HEK293T (cell line): ENCODE data around the gene FCRL6.

ENCODE experiments used
- BHLHE40 ChIP-seq: fragments of 450-650 bp; IDR thresholded peaks from 2 replicates; pipeline ENCODE4 v1.6.1; 2016; ENCODE audit warnings: mild to moderate bottlenecking, moderate library complexity, borderline replicate concordance
- CTBP1 ChIP-seq: fragments of 450-650 bp; IDR thresholded peaks from 2 replicates; pipeline ENCODE4 v1.6.1; 2016; ENCODE audit warnings: borderline replicate concordance
- ELF4 ChIP-seq: fragments of 450-650 bp; IDR thresholded peaks from 2 replicates; pipeline ENCODE4 v1.6.1; 2017; ENCODE audit warnings: antibody characterized with exemption
- FOXA1 ChIP-seq: fragments of 450-650 bp; IDR thresholded peaks from 2 replicates; pipeline ENCODE4 v1.6.1; 2016; ENCODE audit warnings: mild to moderate bottlenecking
- FOXM1 ChIP-seq: fragments of 450-650 bp; IDR thresholded peaks from 2 replicates; pipeline ENCODE4 v1.6.1; 2017; ENCODE audit warnings: mild to moderate bottlenecking, borderline replicate concordance
- HDGF ChIP-seq: fragments of 450-650 bp; IDR thresholded peaks from 2 replicates; pipeline ENCODE4 v1.6.1; 2017; ENCODE audit warnings: antibody characterized with exemption, borderline replicate concordance
- NFRKB ChIP-seq: fragments of 450-650 bp; IDR thresholded peaks from 2 replicates; pipeline ENCODE4 v1.6.1; 2016; ENCODE audit warnings: mild to moderate bottlenecking, moderate library complexity
- PKNOX1 ChIP-seq: fragments of 450-650 bp; IDR thresholded peaks from 2 replicates; pipeline ENCODE4 v1.6.1; 2016
- SUZ12 ChIP-seq: fragments of 450-650 bp; IDR thresholded peaks from 2 replicates; pipeline ENCODE4 v1.6.1; 2016; ENCODE audit warnings: mild to moderate bottlenecking
- ZNF384 ChIP-seq: fragments of 450-650 bp; IDR thresholded peaks from 2 replicates; pipeline ENCODE4 v1.6.1; 2016

DNA sequence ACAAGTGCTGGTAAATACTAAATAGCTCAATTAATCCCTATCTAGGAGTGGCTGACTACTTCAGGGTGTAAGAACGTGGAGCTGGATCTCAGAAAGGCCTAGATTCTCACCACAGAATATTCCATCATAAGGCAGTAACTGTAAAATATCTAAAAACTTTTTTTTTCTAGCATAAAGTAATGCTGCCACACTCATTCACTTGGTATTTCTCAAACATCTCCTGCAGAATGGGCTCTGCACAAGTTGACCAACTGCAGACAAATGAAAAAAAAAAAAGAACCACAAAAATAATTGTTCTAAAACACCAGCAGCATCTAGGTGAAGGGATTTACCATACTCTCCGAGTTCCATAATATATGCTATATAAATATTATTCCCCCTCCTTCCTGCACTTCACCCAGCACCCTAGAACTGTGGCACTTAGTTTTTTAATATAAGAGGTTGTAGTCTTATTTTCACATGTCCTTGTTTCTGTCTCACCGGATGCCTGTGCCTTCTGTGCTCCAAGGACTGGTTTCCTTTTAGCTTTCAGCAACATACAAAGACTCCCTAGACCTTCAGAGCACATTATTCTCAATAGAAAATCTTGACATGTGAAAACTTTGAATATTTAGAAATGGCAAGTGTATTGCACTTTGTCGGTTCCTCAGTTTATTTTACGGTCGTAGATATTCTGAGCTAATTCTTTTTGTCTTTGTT lies 51.4 kb downstream of the FCRL6 start:
- TF ChIP-seq FOXA1 (no peak), BHLHE40 (no peak), ELF4 (no peak), ZNF384 (no peak), NFRKB (no peak), CTBP1 (no peak), HDGF (no peak), SUZ12 (no peak), PKNOX1 (no peak), FOXM1 (no peak)
